ENCODE data around the gene ATF2. TPM values are rescaled to one million over a fixed set of nuclear protein-coding genes. Genes with fewer than 3 reads are reported as not detected.
A peak's percentile ranks its signal among the peaks of the same experiment; 100 is the strongest.

The ATF2 gene
- polyA plus RNA-seq, 1 donor from 2014 or later = 27.8 TPM

DNA sequence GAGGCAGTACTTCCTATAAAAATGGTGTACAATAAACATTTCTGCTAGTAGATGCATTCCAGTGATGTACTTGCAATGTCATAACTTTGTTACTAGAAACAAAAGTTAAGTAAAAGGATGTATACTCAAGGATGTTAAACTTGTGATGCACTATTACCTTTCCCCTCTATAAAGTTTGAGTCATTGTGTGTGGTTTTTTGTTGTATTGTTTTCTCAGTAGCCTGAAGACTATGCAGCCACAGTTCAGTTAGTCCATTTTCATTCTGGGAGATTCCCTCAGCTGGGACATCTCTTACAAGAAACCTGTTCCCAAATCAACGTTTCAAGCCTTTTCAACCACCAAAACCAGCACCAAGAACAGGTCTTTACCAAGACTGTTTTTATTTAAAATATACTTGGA is 7.9 kb upstream of the ATF2 start:
- Mint-ChIP-seq H3K27ac (no peak overlapping the region), H3K4me3 (no peak overlapping the region), H3K36me3 (peaks cover 3% of the 10 kb centered on the region), H3K27me3 (no peaks in the 10 kb centered on the region), H3K4me1 (peaks cover 15 to 26% (median 16%) of the 10 kb centered on the region in 3 donors), H3K9me3 (no peaks in the 10 kb centered on the region)

DNA sequence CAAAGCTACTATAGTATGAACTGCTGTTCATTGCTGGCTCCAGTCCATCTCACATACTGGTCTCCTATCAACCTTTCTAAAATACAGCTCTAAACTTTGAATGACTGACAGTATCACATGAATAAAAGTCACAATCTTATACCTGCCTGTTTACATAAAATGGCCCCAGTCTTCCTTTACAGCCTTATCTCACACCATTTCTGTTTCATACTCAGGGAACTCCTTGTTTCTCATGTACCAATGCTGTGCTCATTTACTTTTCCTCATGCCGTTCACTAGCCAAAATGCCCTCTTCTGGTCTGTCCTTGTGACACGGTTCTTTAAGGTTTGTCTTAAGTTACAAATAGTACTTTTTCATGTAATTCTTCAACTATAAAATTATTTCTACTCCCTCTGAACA is 7.3 kb upstream of the ATF2 start:
- Mint-ChIP-seq H3K9me3 (no peaks in the 10 kb centered on the region), H3K4me3 (no peak overlapping the region), H3K27me3 (no peaks in the 10 kb centered on the region), H3K27ac (no peak overlapping the region), H3K4me1 (peaks cover 13 to 20% (median 17%) of the 10 kb centered on the region in 3 donors), H3K36me3 (peaks cover 3% of the 10 kb centered on the region)

DNA sequence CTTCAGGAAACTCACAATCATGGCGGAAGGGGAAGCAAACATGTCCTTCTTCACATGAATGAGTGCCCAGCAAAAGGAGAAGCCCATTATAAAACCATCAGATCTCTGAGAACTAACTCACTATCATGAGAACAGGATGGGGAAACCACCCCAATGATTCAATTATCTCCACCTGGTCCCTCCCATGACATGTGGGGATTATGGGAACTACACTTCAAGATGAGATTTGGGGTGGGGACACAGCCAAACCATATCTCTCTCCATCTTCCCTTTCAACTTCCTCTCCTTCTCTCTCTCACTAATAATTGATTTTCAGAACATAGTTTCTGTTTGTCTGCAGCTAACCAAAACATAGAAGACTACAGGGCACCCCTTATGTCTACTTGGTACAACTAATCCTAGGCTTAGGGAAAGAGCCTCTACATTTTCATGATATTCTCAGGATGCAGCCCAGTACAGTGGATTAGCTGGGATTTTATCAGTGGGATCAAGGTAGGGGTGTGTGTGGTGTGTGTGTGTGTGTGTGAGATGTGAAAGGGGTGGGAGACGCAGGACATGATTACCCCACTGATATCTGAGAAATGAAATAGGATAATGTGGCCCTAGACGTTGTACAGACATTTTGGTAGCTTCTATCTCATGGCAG is 2.8 kb upstream of the ATF2 start:
- peaks cover 28 to 33% (median 31%) of the 10 kb centered on the region in 3 donors for H3K4me1 Mint-ChIP-seq
- H3K9me3 Mint-ChIP-seq = no peaks in the 10 kb centered on the region
- H3K36me3 Mint-ChIP-seq = peaks cover 3% of the 10 kb centered on the region
- peak overlapping the region in 1 of 4 donors; percentile 64 for H3K4me3 Mint-ChIP-seq
- peak overlapping the region in 1 of 3 donors; percentile 65 for H3K27ac Mint-ChIP-seq
- H3K27me3 Mint-ChIP-seq = no peaks in the 10 kb centered on the region

DNA sequence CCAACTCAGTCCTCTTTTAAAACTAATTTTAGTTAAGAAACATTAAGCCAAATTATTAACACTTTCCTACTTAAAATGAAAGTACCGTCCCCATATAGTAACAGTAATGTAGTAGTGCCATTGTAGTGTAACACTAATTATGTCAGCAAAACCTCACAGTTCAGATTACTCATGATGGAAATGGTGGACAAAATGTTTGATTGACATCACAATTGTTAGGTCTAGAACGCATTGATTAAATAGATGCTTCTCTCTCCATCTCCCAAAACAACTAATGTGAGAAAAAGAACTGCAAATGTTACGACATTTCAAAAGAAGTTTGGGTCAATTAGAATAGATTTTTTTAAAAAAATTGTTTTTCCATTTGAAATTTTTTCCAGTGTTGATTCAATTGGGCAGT is 1.2 kb upstream of the ATF2 start:
- peaks cover 25 to 34% (median 31%) of the 10 kb centered on the region in 3 donors for H3K4me1 Mint-ChIP-seq
- peak overlapping the region; percentile 92 to 100 (median 96) for H3K4me3 Mint-ChIP-seq
- no peaks in the 10 kb centered on the region for H3K27me3 Mint-ChIP-seq
- no peak overlapping the region for H3K27ac Mint-ChIP-seq
- H3K9me3 Mint-ChIP-seq = no peaks in the 10 kb centered on the region
- peaks cover 3% of the 10 kb centered on the region for H3K36me3 Mint-ChIP-seq

DNA sequence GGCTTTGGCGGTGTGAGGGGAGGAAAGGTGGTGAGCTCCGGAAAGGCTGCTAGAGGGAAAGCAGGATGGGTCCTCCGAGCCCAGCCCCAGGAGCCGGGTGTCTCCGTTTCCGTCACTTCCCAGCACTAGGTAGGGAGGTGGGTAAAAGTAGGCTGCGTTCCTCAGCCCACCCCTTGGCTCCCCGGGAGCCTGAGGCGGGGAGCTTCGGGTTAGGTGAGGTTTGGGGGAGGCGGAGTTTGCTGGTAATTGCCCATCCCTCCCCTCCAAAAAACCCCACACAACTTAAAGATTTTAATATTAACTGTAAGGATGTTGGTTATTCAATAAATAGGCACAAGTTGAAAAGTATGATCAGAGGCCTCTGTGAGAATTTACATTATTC is 552 bp upstream of the ATF2 start:
- H3K27ac Mint-ChIP-seq = peak overlapping the region; percentile 83 to 99 (median 93)
- H3K27me3 Mint-ChIP-seq = no peaks in the 10 kb centered on the region
- H3K36me3 Mint-ChIP-seq = peaks cover 3% of the 10 kb centered on the region
- H3K4me1 Mint-ChIP-seq = peaks cover 25 to 34% (median 27%) of the 10 kb centered on the region in 3 donors
- H3K4me3 Mint-ChIP-seq = peak overlapping the region; percentile 92 to 100 (median 96)
- H3K9me3 Mint-ChIP-seq = no peaks in the 10 kb centered on the region

DNA sequence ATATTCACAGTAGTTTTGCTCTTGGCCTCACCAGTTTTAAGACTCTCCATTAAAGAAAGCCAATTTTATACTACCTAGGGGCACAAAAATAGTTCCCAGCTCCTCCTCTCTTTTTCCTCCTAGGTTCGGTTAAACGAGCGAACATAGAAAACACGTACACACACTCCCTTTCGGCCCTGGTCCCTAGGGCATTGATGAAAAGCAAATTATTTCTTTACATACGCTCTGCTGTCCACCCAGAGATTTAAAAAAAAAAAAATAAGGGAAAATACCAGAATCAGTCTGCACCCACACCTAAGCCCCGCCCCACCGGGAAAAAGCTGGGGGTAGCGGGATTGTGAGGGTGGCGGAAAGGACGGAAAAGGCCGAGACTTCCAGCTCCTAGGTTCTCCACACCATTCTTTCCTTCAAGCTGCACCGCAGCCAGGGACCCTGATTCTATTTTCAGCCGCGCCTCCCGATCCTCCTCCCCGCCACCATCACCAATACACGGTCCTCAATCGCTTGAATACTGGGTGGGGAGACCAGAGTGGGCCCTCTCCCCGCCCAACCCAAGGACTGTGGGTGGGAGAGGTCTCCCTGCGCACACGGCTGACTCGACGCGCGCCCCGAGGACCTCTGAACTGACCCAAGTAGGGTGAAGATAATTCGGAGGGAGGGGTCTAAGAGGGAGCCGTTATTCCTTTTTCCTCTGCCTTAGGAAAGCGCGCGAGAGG is 769 bp downstream of the ATF2 start:
- Mint-ChIP-seq H3K4me3 (peak overlapping the region; percentile 92 to 100 (median 96)), H3K27ac (peak overlapping the region; percentile 83 to 99 (median 93)), H3K36me3 (peaks cover 3% of the 10 kb centered on the region), H3K27me3 (no peaks in the 10 kb centered on the region), H3K9me3 (no peaks in the 10 kb centered on the region), H3K4me1 (peaks cover 24 to 32% (median 28%) of the 10 kb centered on the region in 3 donors)

DNA sequence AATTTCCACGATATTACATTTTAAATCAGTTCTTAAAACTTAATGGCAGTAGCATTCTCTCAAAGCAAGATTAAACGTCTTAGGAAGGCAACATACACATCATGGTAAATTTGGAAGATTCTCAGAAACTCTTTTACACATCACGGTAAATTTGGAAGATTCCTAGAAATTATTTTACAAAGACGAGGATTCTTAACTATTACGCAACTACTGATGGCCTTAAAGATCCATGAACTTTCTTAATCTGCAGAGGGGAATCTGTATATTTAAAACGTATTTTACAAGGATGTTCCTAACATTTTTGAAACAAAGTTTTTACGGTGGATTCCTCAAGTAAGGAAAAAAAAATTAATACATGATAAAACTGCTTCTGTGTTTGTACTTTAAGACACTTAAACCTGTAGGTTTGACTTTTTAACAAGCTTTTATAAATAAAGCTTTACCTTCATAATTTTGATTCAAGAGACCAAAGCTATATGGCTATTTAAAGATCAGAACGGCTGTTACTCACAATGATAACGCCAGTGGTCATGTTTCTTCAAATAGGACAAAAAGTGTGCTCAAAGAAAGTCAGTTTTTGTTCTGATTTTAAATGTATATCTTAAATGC is 1.7 kb downstream of the ATF2 start:
- Mint-ChIP-seq H3K27ac (peak overlapping the region in 1 of 3 donors; percentile 56), H3K27me3 (no peaks in the 10 kb centered on the region), H3K4me1 (peaks cover 31 to 34% (median 34%) of the 10 kb centered on the region in 3 donors), H3K36me3 (no peaks in the 10 kb centered on the region), H3K4me3 (peak overlapping the region; percentile 48 to 100 (median 93)), H3K9me3 (no peaks in the 10 kb centered on the region)

DNA sequence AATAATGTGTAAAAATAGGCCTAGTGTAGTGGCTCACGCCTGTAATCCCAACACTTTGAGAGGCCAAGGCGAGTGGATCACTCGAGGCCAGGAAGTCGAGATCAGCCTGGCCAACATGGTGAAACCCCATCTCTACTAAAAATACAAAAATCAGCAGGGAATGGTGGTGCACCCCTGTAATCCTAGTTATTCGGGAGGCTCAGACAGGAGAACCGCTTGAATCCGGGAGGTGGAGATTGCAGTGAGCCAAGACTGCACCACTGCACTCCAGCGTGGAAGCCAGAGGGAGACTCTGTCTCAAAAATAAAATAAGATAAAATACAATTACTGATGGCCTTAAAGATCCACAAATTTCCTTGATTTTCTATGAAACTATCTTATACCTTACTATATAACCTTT is 3.8 kb downstream of the ATF2 start:
- H3K4me3 Mint-ChIP-seq = peak overlapping the region in 2 of 4 donors; percentile 58 to 92
- no peaks in the 10 kb centered on the region for H3K27me3 Mint-ChIP-seq
- no peak overlapping the region for H3K27ac Mint-ChIP-seq
- H3K9me3 Mint-ChIP-seq = no peaks in the 10 kb centered on the region
- peaks cover 30 to 42% (median 32%) of the 10 kb centered on the region in 3 donors for H3K4me1 Mint-ChIP-seq
- peaks cover 5% of the 10 kb centered on the region for H3K36me3 Mint-ChIP-seq

DNA sequence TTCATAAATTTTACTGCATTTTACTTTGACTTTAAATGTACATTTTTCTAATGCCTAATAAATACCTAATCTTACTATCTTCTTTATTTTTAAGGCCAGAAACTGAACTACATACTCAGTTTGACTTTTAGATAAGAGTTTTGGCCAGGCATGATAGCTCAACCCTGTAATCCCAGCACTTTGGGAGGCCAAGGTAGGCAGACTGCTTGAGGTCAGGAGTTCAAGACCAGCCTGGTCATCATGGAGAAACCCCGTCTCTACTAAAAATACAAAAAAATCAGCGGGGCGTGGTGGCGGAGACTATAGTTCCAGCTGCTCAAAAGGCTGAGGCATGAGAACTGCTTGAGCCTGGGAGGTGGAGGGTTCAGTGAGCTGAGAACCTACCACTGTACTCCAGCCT is 9.1 kb downstream of the ATF2 start:
- no peak overlapping the region for H3K27ac Mint-ChIP-seq
- no peaks in the 10 kb centered on the region for H3K9me3 Mint-ChIP-seq
- no peaks in the 10 kb centered on the region for H3K27me3 Mint-ChIP-seq
- H3K4me3 Mint-ChIP-seq = no peak overlapping the region
- peaks cover 21 to 35% (median 28%) of the 10 kb centered on the region in 3 donors for H3K4me1 Mint-ChIP-seq
- peaks cover 6% of the 10 kb centered on the region for H3K36me3 Mint-ChIP-seq

DNA sequence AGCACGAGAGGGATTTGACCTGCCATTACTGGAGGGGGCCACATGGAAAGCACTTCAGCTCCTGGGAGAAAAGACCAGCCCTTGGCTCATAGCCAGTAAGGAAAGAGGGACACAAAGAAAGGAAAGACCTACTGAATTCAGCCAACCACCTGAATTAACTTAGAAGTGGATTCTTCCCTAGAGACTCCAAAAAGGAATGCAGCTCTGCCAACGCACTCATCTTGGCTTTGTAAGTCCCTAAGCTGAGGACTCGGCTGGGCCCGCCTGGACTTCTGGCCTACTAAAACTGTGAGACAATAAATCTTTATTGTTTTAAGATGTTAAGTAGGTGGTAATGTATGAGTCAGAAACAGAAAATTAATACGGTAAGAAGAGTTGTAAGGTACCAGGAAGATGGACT is 11.5 kb downstream of the ATF2 start:
- H3K27ac Mint-ChIP-seq = no peak overlapping the region
- no peaks in the 10 kb centered on the region for H3K9me3 Mint-ChIP-seq
- no peaks in the 10 kb centered on the region for H3K27me3 Mint-ChIP-seq
- H3K4me3 Mint-ChIP-seq = no peak overlapping the region
- H3K4me1 Mint-ChIP-seq = peaks cover 21 to 39% (median 30%) of the 10 kb centered on the region in 3 donors
- H3K36me3 Mint-ChIP-seq = peaks cover 7% of the 10 kb centered on the region

DNA sequence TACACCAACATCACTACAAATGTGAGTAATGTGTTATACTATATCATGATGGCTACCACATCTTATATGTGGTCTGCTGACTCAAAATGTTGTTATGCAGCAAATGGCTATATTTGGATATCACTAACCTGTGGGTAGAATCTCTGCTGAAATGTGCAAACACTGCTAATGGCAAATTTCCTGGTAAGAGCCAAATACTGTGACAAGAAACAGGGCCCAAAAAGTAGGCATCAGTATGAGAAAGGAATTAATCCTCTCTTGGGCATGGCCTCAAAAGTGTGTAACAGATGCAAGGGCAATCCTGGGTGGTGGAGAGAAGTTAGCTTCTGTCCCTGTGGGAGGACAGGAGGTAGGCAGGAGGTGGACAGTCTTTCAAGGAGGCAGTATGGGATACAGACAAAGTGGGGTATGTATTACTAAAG is 13.3 kb downstream of the ATF2 start:
- Mint-ChIP-seq H3K4me3 (peak overlapping the region in 1 of 4 donors; percentile 42), H3K36me3 (peaks cover 4% of the 10 kb centered on the region), H3K27me3 (no peaks in the 10 kb centered on the region), H3K27ac (no peak overlapping the region), H3K4me1 (peaks cover 14 to 34% (median 24%) of the 10 kb centered on the region in 3 donors), H3K9me3 (no peaks in the 10 kb centered on the region)

DNA sequence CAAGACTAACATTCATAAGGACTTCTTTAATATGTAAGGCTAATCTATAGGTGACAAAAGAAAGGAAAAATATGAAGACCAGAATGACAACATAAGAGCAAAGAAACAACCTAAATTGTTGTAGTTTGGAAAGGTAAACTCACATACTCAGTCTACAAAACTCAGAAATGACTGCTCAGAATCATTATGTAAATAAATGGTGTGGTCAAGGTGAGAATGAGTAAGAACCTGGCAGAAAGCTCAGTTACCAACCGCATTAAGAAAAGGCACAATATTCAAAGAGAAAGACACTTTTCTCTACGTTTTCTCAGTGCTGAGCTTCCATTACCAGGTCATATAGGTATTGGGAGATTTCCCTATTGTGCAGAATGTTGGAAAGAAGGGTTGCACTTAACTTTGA is 15.8 kb downstream of the ATF2 start:
- H3K9me3 Mint-ChIP-seq = no peaks in the 10 kb centered on the region
- H3K4me3 Mint-ChIP-seq = no peak overlapping the region
- H3K36me3 Mint-ChIP-seq = peaks cover 4% of the 10 kb centered on the region
- peaks cover 16 to 34% (median 32%) of the 10 kb centered on the region in 3 donors for H3K4me1 Mint-ChIP-seq
- no peaks in the 10 kb centered on the region for H3K27me3 Mint-ChIP-seq
- no peak overlapping the region for H3K27ac Mint-ChIP-seq

DNA sequence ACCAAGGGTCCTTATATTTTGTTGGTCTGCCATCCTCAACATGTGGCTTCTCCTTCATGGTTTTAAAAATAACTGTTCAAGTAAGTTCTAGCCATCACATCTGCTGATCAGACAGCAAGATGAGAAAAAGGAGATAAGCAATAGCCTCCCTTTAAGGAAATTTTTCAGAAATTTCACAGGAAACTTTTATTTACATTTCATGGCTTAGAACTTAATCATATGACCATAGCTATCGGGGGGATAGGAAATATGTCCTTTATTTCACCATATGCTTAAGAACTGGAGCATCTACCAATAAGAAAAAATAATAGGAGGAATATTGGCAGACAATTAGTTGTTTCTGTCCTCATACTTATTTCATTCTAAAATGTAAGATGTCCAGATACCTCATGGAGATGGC is 16.2 kb downstream of the ATF2 start:
- Mint-ChIP-seq H3K27ac (no peak overlapping the region), H3K9me3 (no peaks in the 10 kb centered on the region), H3K4me1 (peaks cover 14 to 31% (median 27%) of the 10 kb centered on the region in 3 donors), H3K27me3 (no peaks in the 10 kb centered on the region), H3K36me3 (peaks cover 4% of the 10 kb centered on the region), H3K4me3 (no peak overlapping the region)

DNA sequence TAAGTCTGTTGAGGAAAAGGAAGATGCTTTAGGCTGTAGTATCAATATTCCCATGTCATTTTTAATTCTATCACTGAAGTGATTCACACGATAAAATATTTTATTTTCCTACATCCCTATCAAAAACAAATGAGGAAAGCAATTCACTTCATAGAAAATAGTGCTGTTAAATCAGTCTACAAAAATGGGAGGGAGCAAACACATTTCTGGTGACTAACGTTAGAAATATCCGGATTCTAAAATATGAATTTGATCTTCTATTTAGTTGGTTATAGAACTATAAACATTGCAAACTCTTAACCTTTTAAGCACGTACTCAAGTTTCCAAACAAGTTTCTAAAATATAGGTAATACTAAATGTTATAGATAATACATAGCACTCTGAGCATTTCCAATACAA is 20.8 kb downstream of the ATF2 start:
- H3K4me3 Mint-ChIP-seq = no peak overlapping the region
- no peaks in the 10 kb centered on the region for H3K27me3 Mint-ChIP-seq
- H3K36me3 Mint-ChIP-seq = peaks cover 8% of the 10 kb centered on the region
- no peaks in the 10 kb centered on the region for H3K9me3 Mint-ChIP-seq
- H3K4me1 Mint-ChIP-seq = peaks cover 12 to 20% (median 16%) of the 10 kb centered on the region in 3 donors
- no peak overlapping the region for H3K27ac Mint-ChIP-seq

DNA sequence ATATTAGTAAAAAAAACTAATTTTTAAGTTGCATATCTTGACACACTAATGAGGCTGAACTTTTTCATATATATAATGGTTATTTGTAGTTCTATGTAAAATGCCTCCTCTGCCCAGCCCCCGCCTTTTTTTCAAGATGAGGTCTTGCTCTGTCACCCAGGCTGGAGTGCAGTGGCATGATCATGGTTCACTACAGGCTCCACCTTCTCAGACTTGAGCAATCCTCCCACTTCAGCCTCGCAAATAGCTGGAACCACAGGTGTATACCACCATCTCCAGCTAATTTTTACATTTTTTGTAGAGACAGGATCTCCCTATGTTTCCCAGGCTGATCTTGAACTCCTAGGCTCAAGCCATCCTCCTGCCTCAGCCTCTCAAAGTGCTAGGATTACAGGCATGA is 24.3 kb downstream of the ATF2 start:
- Mint-ChIP-seq H3K4me3 (no peak overlapping the region), H3K27ac (no peak overlapping the region), H3K9me3 (no peaks in the 10 kb centered on the region), H3K4me1 (peaks cover 11 to 12% (median 12%) of the 10 kb centered on the region in 3 donors), H3K27me3 (no peaks in the 10 kb centered on the region), H3K36me3 (peaks cover 6% of the 10 kb centered on the region)

All from IgD-negative memory B cell (primary cell).